ENCODE results near the gene CDK8.
"Not testable (repeated sequence)": the region's sequence is repeated elsewhere in the genome, so short reads cannot be mapped to it uniquely, and the experiment has no call there.

The CDK8 gene

GRCh38 chr13:26266311-26266710, 12.4 kb downstream of the CDK8 start:
- no peak overlapping the region for H3K4me3 ChIP-seq (ENCODE audit: insufficient read length, low read depth)
- H3K9ac ChIP-seq (ENCODE audit: insufficient read length, low read depth): no peak overlapping the region
- no peak for DNase-seq (ENCODE audit: low read depth, low spot score)
- TF ChIP-seq SUZ12 (IDR thresholded peaks at IDR 0.05; ENCODE audit: extremely low read depth, insufficient read depth, insufficient read length): no peak
- TF ChIP-seq YY1 (IDR thresholded peaks at IDR 0.05; ENCODE audit: insufficient read depth, insufficient read length): no peak
- no peak for TF ChIP-seq ZNF274 (IDR thresholded peaks at IDR 0.05; ENCODE audit: low read depth, low read length)
- H3K27me3 ChIP-seq (ENCODE audit: insufficient read depth, insufficient read length): no peaks in the 10 kb centered on the region
- no peaks in the 10 kb centered on the region for H3K9me3 ChIP-seq (ENCODE audit: insufficient read depth, low read length)
- H3K4me1 ChIP-seq (ENCODE audit: insufficient read depth, insufficient read length): no peaks in the 10 kb centered on the region
- H3K36me3 ChIP-seq (ENCODE audit: insufficient read depth, insufficient read length, low read length): no peaks in the 10 kb centered on the region

DNA sequence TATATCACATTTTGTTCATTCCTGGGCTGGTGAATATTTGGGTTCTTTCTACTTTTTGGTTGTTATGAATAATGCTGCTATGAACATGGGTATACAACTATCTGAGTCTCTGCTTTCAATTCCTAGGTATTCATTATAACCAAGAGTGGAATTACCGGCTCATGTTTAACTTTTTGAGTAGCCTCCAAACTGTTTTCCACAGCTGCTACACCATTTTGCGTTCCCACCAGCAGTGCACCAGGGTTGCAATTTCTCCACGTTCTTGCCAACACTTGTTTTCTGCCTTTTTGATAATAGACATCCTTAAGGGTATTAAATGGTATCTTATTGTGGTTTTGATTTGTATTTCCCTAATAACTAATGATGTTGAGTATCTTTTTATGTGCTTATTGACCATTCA, 16.8 kb downstream of the CDK8 start:
- Histone ChIP-seq H3K27me3 (ENCODE audit: insufficient read depth, insufficient read length) (no peaks in the 10 kb centered on the region), H3K36me3 (ENCODE audit: insufficient read depth, insufficient read length, low read length) (no peaks in the 10 kb centered on the region), H3K9me3 (ENCODE audit: insufficient read depth, low read length) (no peaks in the 10 kb centered on the region), H3K4me1 (ENCODE audit: insufficient read depth, insufficient read length) (no peaks in the 10 kb centered on the region), H3K4me3 (ENCODE audit: insufficient read length, low read depth) (no peak overlapping the region), H3K9ac (ENCODE audit: insufficient read length, low read depth) (no peak overlapping the region)
- TF ChIP-seq YY1 (IDR thresholded peaks at IDR 0.05; ENCODE audit: insufficient read depth, insufficient read length): no peak
- no peak for TF ChIP-seq ZNF274 (IDR thresholded peaks at IDR 0.05; ENCODE audit: low read depth, low read length)
- no peak for TF ChIP-seq SUZ12 (IDR thresholded peaks at IDR 0.05; ENCODE audit: extremely low read depth, insufficient read depth, insufficient read length)
- no peak for DNase-seq (ENCODE audit: low read depth, low spot score)

- H3K9me3 ChIP-seq (ENCODE audit: insufficient read depth, low read length): no peaks in the 10 kb centered on the region
- no peaks in the 10 kb centered on the region for H3K4me1 ChIP-seq (ENCODE audit: insufficient read depth, insufficient read length)
- no peaks in the 10 kb centered on the region for H3K36me3 ChIP-seq (ENCODE audit: insufficient read depth, insufficient read length, low read length)
- no peak for TF ChIP-seq YY1 (IDR thresholded peaks at IDR 0.05; ENCODE audit: insufficient read depth, insufficient read length)
- TF ChIP-seq SUZ12 (IDR thresholded peaks at IDR 0.05; ENCODE audit: extremely low read depth, insufficient read depth, insufficient read length): no peak
- no peak for TF ChIP-seq ZNF274 (IDR thresholded peaks at IDR 0.05; ENCODE audit: low read depth, low read length)
- H3K4me3 ChIP-seq (ENCODE audit: insufficient read length, low read depth): no peak overlapping the region
- DNase-seq (ENCODE audit: low read depth, low spot score): no peak
- no peak overlapping the region for H3K9ac ChIP-seq (ENCODE audit: insufficient read length, low read depth)
- H3K27me3 ChIP-seq (ENCODE audit: insufficient read depth, insufficient read length): no peaks in the 10 kb centered on the region
These were observed 18.7 kb downstream of the CDK8 start for GRCh38 chr13:26272621-26273020.

DNA sequence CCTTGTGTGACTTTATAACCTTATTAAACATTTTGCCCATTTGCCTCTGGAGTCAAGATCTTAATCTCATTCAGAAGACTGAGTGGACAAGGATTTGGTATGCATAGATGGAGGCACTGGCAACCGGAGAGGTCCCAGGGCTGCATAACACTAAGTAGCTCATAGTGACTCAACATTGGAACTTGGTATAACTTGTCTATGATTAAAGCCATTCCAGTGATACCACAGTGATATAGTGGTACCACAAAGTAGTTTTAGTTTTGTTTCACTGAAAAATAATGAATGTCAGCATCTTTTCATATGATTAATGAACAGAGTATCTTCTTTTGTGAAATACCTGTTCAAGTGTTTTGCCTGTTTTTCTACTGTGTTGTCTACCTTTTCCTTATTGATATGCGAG, 26.4 kb downstream of the CDK8 start:
- TF ChIP-seq SUZ12 (IDR thresholded peaks at IDR 0.05; ENCODE audit: extremely low read depth, insufficient read depth, insufficient read length): no peak
- no peak for TF ChIP-seq YY1 (IDR thresholded peaks at IDR 0.05; ENCODE audit: insufficient read depth, insufficient read length)
- TF ChIP-seq ZNF274 (IDR thresholded peaks at IDR 0.05; ENCODE audit: low read depth, low read length): no peak
- Histone ChIP-seq H3K27me3 (ENCODE audit: insufficient read depth, insufficient read length) (no peaks in the 10 kb centered on the region), H3K36me3 (ENCODE audit: insufficient read depth, insufficient read length, low read length) (peaks cover 12% of the 10 kb centered on the region), H3K4me1 (ENCODE audit: insufficient read depth, insufficient read length) (no peaks in the 10 kb centered on the region), H3K9me3 (ENCODE audit: insufficient read depth, low read length) (peaks cover 6% of the 10 kb centered on the region; the same call in 1 of the 2 replicates), H3K4me3 (ENCODE audit: insufficient read length, low read depth) (no peak overlapping the region), H3K9ac (ENCODE audit: insufficient read length, low read depth) (no peak overlapping the region)
- no peak for DNase-seq (ENCODE audit: low read depth, low spot score)

DNA sequence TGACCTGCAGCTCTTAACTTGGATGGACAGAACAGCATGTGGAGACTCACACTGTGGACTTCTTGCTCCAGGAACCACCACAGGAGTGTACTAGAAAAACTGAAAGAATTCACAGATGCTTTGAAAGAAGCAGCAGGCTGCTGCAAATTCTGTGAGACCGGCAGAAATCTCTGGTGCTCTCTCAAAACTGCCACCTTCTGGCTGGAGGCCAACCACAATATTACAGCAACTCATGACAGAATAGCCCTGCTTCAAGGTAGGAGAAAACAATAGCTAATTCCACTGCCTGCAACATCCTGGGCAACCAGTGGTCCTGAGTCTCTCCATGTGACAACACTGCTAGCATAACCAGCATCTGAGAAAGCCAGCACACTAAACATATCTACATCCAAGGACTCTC, 26.9 kb downstream of the CDK8 start:
- Histone ChIP-seq H3K27me3 (ENCODE audit: insufficient read depth, insufficient read length) (no peaks in the 10 kb centered on the region), H3K4me1 (ENCODE audit: insufficient read depth, insufficient read length) (no peaks in the 10 kb centered on the region), H3K4me3 (ENCODE audit: insufficient read length, low read depth) (no peak overlapping the region), H3K9me3 (ENCODE audit: insufficient read depth, low read length) (peaks cover 6% of the 10 kb centered on the region; the same call in 1 of the 2 replicates), H3K9ac (ENCODE audit: insufficient read length, low read depth) (no peak overlapping the region), H3K36me3 (ENCODE audit: insufficient read depth, insufficient read length, low read length) (peaks cover 12% of the 10 kb centered on the region)
- DNase-seq (ENCODE audit: low read depth, low spot score): no peak
- TF ChIP-seq YY1 (IDR thresholded peaks at IDR 0.05; ENCODE audit: insufficient read depth, insufficient read length): no peak
- no peak for TF ChIP-seq ZNF274 (IDR thresholded peaks at IDR 0.05; ENCODE audit: low read depth, low read length)
- no peak for TF ChIP-seq SUZ12 (IDR thresholded peaks at IDR 0.05; ENCODE audit: extremely low read depth, insufficient read depth, insufficient read length)

DNA sequence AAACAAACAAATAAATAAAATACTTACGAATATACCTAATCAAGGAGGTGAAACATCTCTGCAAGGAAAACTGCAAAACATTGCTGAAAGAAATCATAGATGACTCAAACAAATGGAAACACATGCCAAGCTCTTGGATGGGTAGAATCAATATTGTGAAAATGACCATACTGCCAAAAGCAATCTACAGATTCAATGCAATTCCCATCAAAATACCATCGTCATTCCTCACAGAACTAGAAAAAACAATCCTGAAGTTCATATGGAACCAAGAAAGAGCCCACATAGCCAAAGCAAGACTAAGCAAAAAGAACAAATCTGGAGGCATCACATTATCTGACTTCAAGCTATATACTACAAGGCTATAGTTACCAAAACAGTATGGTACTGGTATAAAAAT, 32.0 kb downstream of the CDK8 start:
- not testable (repeated sequence) for H3K27me3 ChIP-seq (ENCODE audit: insufficient read depth, insufficient read length); H3K4me3 ChIP-seq (ENCODE audit: insufficient read length, low read depth); H3K9ac ChIP-seq (ENCODE audit: insufficient read length, low read depth); H3K4me1 ChIP-seq (ENCODE audit: insufficient read depth, insufficient read length); H3K9me3 ChIP-seq (ENCODE audit: insufficient read depth, low read length); DNase-seq (ENCODE audit: low read depth, low spot score); H3K36me3 ChIP-seq (ENCODE audit: insufficient read depth, insufficient read length, low read length)

GRCh38 chr13:26288838-26289237, 34.9 kb downstream of the CDK8 start:
- DNase-seq (ENCODE audit: low read depth, low spot score); H3K4me3 ChIP-seq (ENCODE audit: insufficient read length, low read depth); H3K9me3 ChIP-seq (ENCODE audit: insufficient read depth, low read length); H3K36me3 ChIP-seq (ENCODE audit: insufficient read depth, insufficient read length, low read length); H3K4me1 ChIP-seq (ENCODE audit: insufficient read depth, insufficient read length); H3K27me3 ChIP-seq (ENCODE audit: insufficient read depth, insufficient read length); H3K9ac ChIP-seq (ENCODE audit: insufficient read length, low read depth): not testable (repeated sequence)

GRCh38 chr13:26295812-26296211, 41.9 kb downstream of the CDK8 start:
- TF ChIP-seq SUZ12 (IDR thresholded peaks at IDR 0.05; ENCODE audit: extremely low read depth, insufficient read depth, insufficient read length) (no peak), YY1 (IDR thresholded peaks at IDR 0.05; ENCODE audit: insufficient read depth, insufficient read length) (no peak), ZNF274 (IDR thresholded peaks at IDR 0.05; ENCODE audit: low read depth, low read length) (no peak)
- Histone ChIP-seq H3K27me3 (ENCODE audit: insufficient read depth, insufficient read length) (no peaks in the 10 kb centered on the region), H3K4me1 (ENCODE audit: insufficient read depth, insufficient read length) (no peaks in the 10 kb centered on the region), H3K4me3 (ENCODE audit: insufficient read length, low read depth) (no peak overlapping the region), H3K36me3 (ENCODE audit: insufficient read depth, insufficient read length, low read length) (no peaks in the 10 kb centered on the region), H3K9me3 (ENCODE audit: insufficient read depth, low read length) (no peaks in the 10 kb centered on the region), H3K9ac (ENCODE audit: insufficient read length, low read depth) (no peak overlapping the region)
- no peak for DNase-seq (ENCODE audit: low read depth, low spot score)

All from NT2/D1 (cell line).